Erythroblast (primary cell): ENCODE data around the gene EDC4.

ENCODE experiments used
- DNase-seq, 2 experiments: peaks; one replicate each; lab custom pipeline; 2025; lab: John Stamatoyannopoulos, UW
- GATA1 ChIP-seq: IDR thresholded peaks from 2 replicates; pipeline ENCODE4 v1.6.1; 2011; ENCODE audit warnings: low read depth, mild to moderate bottlenecking, control low read depth, low read length, moderate library complexity
- POLR2A ChIP-seq: IDR thresholded peaks from 2 replicates; pipeline ENCODE4 v1.6.1; 2011; ENCODE audit warnings: mild to moderate bottlenecking, low read length

The EDC4 gene

GRCh38 chr16:67917852-67918236 is 45.0 kb downstream of the EDC4 start:
- DNase-seq, result peak; percentile 35 to 77
- TF ChIP-seq POLR2A, result no peak
- no peak for TF ChIP-seq GATA1

- TF ChIP-seq POLR2A (no peak), GATA1 (no peak)
- peak; percentile 28 to 34 for DNase-seq
Measured at GRCh38 chr16:67919622-67920221, 46.9 kb downstream of the EDC4 start.

GRCh38 chr16:67922221-67922620 is 49.4 kb downstream of the EDC4 start:
- DNase-seq, result no peak
- no peak for TF ChIP-seq GATA1
- no peak for TF ChIP-seq POLR2A

- no peak for DNase-seq
- TF ChIP-seq POLR2A (no peak), GATA1 (no peak)
Measured at GRCh38 chr16:67922740-67923139, 49.9 kb downstream of the EDC4 start.

GRCh38 chr16:67923414-67924116 is 50.7 kb downstream of the EDC4 start:
- DNase-seq, result no peak
- TF ChIP-seq GATA1 (no peak), POLR2A (no peak)

- TF ChIP-seq GATA1 (no peak), POLR2A (no peak)
- no peak for DNase-seq
Measured at GRCh38 chr16:67924140-67924906, 51.5 kb downstream of the EDC4 start.

GRCh38 chr16:67926181-67926750 is 53.4 kb downstream of the EDC4 start:
- DNase-seq, result no peak
- TF ChIP-seq GATA1 (no peak), POLR2A (no peak)

GRCh38 chr16:67927131-67927941 is 54.5 kb downstream of the EDC4 start:
- no peak for TF ChIP-seq POLR2A
- TF ChIP-seq GATA1, result no peak
- DNase-seq, result no peak

GRCh38 chr16:67928147-67928546 is 55.3 kb downstream of the EDC4 start:
- TF ChIP-seq POLR2A (no peak), GATA1 (no peak)
- no peak for DNase-seq

- DNase-seq, result peak; percentile 68 to 84
- no peak for TF ChIP-seq POLR2A
- TF ChIP-seq GATA1, result no peak
Measured at GRCh38 chr16:67928561-67929364, 55.9 kb downstream of the EDC4 start.

GRCh38 chr16:67930191-67930590 is 57.3 kb downstream of the EDC4 start:
- DNase-seq, result no peak
- TF ChIP-seq POLR2A (no peak), GATA1 (no peak)

GRCh38 chr16:67930678-67931211 is 57.9 kb downstream of the EDC4 start:
- TF ChIP-seq GATA1 (no peak), POLR2A (no peak)
- no peak for DNase-seq
